NCI-H1436 treated with DMSO at 0.1 percent for 48 hours (cell line): ENCODE results near the gene FAM72B.
"Not testable (repeated sequence)": the region's sequence is repeated elsewhere in the genome, so short reads cannot be mapped to it uniquely, and the experiment has no call there.

ENCODE experiments used
- DNase-seq: peaks from one replicate; lab custom pipeline; 2025; lab: John Stamatoyannopoulos, UW

The FAM72B gene

GRCh38 chr1:121200232-121200631 lies 16.1 kb upstream of the FAM72B start:
- not testable (repeated sequence) for DNase-seq

- DNase-seq = not testable (repeated sequence)
These were observed 15.6 kb upstream of the FAM72B start for GRCh38 chr1:121199763-121200162.

- not testable (repeated sequence) for DNase-seq
These were observed 13.1 kb upstream of the FAM72B start for GRCh38 chr1:121197095-121197882.

- not testable (repeated sequence) for DNase-seq
These were observed 8.4 kb upstream of the FAM72B start for GRCh38 chr1:121192512-121192911.

- DNase-seq = not testable (repeated sequence)
These were observed 3.8 kb upstream of the FAM72B start for GRCh38 chr1:121187914-121188313.

- DNase-seq = not testable (repeated sequence)
These were observed 2.1 kb upstream of the FAM72B start for GRCh38 chr1:121186191-121186590.

- not testable (repeated sequence) for DNase-seq
These were observed 1.1 kb upstream of the FAM72B start for GRCh38 chr1:121185140-121185708.

GRCh38 chr1:121183867-121184266 lies 273 bp downstream of the FAM72B start:
- DNase-seq = not testable (repeated sequence)

GRCh38 chr1:121178197-121178596 lies 5.9 kb downstream of the FAM72B start:
- not testable (repeated sequence) for DNase-seq

GRCh38 chr1:121176649-121177048 lies 7.5 kb downstream of the FAM72B start:
- DNase-seq = not testable (repeated sequence)

- not testable (repeated sequence) for DNase-seq
These were observed 15.9 kb downstream of the FAM72B start for GRCh38 chr1:121168152-121168668.

GRCh38 chr1:121167225-121167738 lies 16.9 kb downstream of the FAM72B start:
- DNase-seq = not testable (repeated sequence)

GRCh38 chr1:121165296-121165695 lies 18.8 kb downstream of the FAM72B start:
- not testable (repeated sequence) for DNase-seq

- not testable (repeated sequence) for DNase-seq
These were observed 20.0 kb downstream of the FAM72B start for GRCh38 chr1:121163850-121164757.

- DNase-seq = not testable (repeated sequence)
These were observed 22.8 kb downstream of the FAM72B start for GRCh38 chr1:121161199-121161901.

- not testable (repeated sequence) for DNase-seq
These were observed 24.0 kb downstream of the FAM72B start for GRCh38 chr1:121160118-121160517.

GRCh38 chr1:121157609-121158008 lies 26.5 kb downstream of the FAM72B start:
- not testable (repeated sequence) for DNase-seq

GRCh38 chr1:121156958-121157603 lies 27.1 kb downstream of the FAM72B start:
- not testable (repeated sequence) for DNase-seq

- not testable (repeated sequence) for DNase-seq
These were observed 28.3 kb downstream of the FAM72B start for GRCh38 chr1:121155671-121156358.

- not testable (repeated sequence) for DNase-seq
These were observed 29.3 kb downstream of the FAM72B start for GRCh38 chr1:121154811-121155210.
